Endodermal cell (in vitro differentiated cells): Measurements from ENCODE around the gene MRGPRX3. TPM values are rescaled to one million over a fixed set of nuclear protein-coding genes. Genes with fewer than 3 reads are reported as not detected.

Experiments
- DNase-seq: peaks from one replicate; pipeline ENCODE4 v3.0.0-alpha.2; 2017
- H3K27ac ChIP-seq: 2 replicates; pipeline ENCODE4 v1.5.1; 2013; ENCODE audit warnings: mild to moderate bottlenecking, low read depth, low read length, moderate library complexity
- H3K27me3 ChIP-seq: 2 replicates; pipeline ENCODE4 v1.6.1; 2013; ENCODE audit warnings: mild to moderate bottlenecking, low read length, moderate library complexity; ENCODE audit not compliant: insufficient read depth, control insufficient read depth, poor library complexity, severe bottlenecking
- H3K36me3 ChIP-seq: 2 replicates; pipeline ENCODE4 v1.7.0; 2013; ENCODE audit warnings: mild to moderate bottlenecking, low read length, moderate library complexity; ENCODE audit not compliant: control insufficient read depth, insufficient read depth
- H3K4me1 ChIP-seq: one replicate; pipeline ENCODE4 v1.7.0; 2013; ENCODE audit warnings: low read length; ENCODE audit not compliant: control insufficient read depth, insufficient read depth
- H3K4me3 ChIP-seq: 2 replicates; pipeline ENCODE4 v1.5.1; 2013; ENCODE audit warnings: mild to moderate bottlenecking, low read length, moderate library complexity
- H3K9ac ChIP-seq: 2 replicates; pipeline ENCODE4 v1.6.1; 2013; ENCODE audit warnings: mild to moderate bottlenecking, low read length, moderate library complexity; ENCODE audit not compliant: poor library complexity, severe bottlenecking; ENCODE audit errors: extremely low read depth
- H3K9me3 ChIP-seq: 2 replicates; pipeline ENCODE4 v1.6.1; 2013; ENCODE audit warnings: mild to moderate bottlenecking, low read length, moderate library complexity; ENCODE audit not compliant: control insufficient read depth
- H3K27ac Mint-ChIP-seq: 2 replicates; pipeline ENCODE4 v1.8.0; 2020; ENCODE audit warnings: mixed read lengths
- H3K27me3 Mint-ChIP-seq: 2 replicates; pipeline ENCODE4 v1.8.0; 2021; ENCODE audit warnings: mild to moderate bottlenecking, mixed read lengths; ENCODE audit not compliant: insufficient read depth
- H3K36me3 Mint-ChIP-seq: 2 replicates; pipeline ENCODE4 v1.8.0; 2020; ENCODE audit warnings: low read depth, mixed read lengths
- H3K4me1 Mint-ChIP-seq: 2 replicates; pipeline ENCODE4 v1.8.0; 2020; ENCODE audit warnings: mixed read lengths
- H3K4me3 Mint-ChIP-seq: 2 replicates; pipeline ENCODE4 v1.8.0; 2020; ENCODE audit warnings: mild to moderate bottlenecking, moderate library complexity, mixed read lengths
- H3K9me3 Mint-ChIP-seq: 2 replicates; pipeline ENCODE4 v1.8.0; 2020; ENCODE audit warnings: mild to moderate bottlenecking, mixed read lengths
- WGBS, 2 experiments: methylation state at CpG; one replicate each; pipeline versions ENCODE4 v1.1.5 to v1.1.7; 2013; ENCODE audit warnings: missing lambda C conversion rate in 2 of 2, mixed read lengths in 1 of 2; ENCODE audit not compliant: insufficient coverage in 1 of 2, insufficient read length in 1 of 2; 5-methylcytosine and 5-hydroxymethylcytosine counted together
- total RNA-seq, 2 donors: library from RNA; stranded (reverse); fragmentation: NEBNext Ultra II Directional in 1 of 2; extraction: Animal tissue kit (Norgen Biotek cat#: 25700) in 1 of 2; gene quantifications; 2 replicates in 1 of 2; 3 replicates in 1 of 2; pipeline ENCODE4 v1.2.1, GENCODE V29; 2021
- TF ChIP-seq, protein P1 (sequence below): fragments of 200-600 bp; sonication (generic); conservative IDR thresholded peaks from 2 replicates; pipeline ENCODE4 v1.5.0; 2021; ENCODE audit warnings: antibody characterized with exemption, mild to moderate bottlenecking

MRGPRX3 gene
- total RNA-seq, 2 donors from 2014 or later = not detected

GRCh38 chr11:18135308-18135707, 2.9 kb downstream of the MRGPRX3 start:
- no peak overlapping the region for H3K27ac ChIP-seq
- Mint-ChIP-seq H3K4me3 (no peak overlapping the region), H3K27me3 (peaks cover 19% of the 10 kb centered on the region)

DNA sequence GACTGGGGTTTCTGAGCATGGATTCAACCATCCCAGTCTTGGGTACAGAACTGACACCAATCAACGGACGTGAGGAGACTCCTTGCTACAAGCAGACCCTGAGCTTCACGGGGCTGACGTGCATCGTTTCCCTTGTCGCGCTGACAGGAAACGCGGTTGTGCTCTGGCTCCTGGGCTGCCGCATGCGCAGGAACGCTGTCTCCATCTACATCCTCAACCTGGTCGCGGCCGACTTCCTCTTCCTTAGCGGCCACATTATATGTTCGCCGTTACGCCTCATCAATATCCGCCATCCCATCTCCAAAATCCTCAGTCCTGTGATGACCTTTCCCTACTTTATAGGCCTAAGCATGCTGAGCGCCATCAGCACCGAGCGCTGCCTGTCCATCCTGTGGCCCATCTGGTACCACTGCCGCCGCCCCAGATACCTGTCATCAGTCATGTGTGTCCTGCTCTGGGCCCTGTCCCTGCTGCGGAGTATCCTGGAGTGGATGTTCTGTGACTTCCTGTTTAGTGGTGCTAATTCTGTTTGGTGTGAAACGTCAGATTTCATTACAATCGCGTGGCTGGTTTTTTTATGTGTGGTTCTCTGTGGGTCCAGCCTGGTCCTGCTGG, 4.9 kb downstream of the MRGPRX3 start:
- no peak overlapping the region for H3K4me3 Mint-ChIP-seq
- TF ChIP-seq, protein P1, sequence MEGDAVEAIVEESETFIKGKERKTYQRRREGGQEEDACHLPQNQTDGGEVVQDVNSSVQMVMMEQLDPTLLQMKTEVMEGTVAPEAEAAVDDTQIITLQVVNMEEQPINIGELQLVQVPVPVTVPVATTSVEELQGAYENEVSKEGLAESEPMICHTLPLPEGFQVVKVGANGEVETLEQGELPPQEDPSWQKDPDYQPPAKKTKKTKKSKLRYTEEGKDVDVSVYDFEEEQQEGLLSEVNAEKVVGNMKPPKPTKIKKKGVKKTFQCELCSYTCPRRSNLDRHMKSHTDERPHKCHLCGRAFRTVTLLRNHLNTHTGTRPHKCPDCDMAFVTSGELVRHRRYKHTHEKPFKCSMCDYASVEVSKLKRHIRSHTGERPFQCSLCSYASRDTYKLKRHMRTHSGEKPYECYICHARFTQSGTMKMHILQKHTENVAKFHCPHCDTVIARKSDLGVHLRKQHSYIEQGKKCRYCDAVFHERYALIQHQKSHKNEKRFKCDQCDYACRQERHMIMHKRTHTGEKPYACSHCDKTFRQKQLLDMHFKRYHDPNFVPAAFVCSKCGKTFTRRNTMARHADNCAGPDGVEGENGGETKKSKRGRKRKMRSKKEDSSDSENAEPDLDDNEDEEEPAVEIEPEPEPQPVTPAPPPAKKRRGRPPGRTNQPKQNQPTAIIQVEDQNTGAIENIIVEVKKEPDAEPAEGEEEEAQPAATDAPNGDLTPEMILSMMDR = no peak
- no peaks in the 10 kb centered on the region for H3K9me3 ChIP-seq
- no peak for DNase-seq
- H3K4me1 Mint-ChIP-seq = no peaks in the 10 kb centered on the region
- no peak overlapping the region for H3K27ac ChIP-seq
- peaks cover 3% of the 10 kb centered on the region for H3K9me3 Mint-ChIP-seq
- WGBS, 2 experiments = 88 to 93% methylated on average over 21 to 29 of the region's 29 CpGs
- peaks cover 3% of the 10 kb centered on the region for H3K27me3 ChIP-seq
- H3K36me3 ChIP-seq = no peaks in the 10 kb centered on the region
- no peaks in the 10 kb centered on the region for H3K36me3 Mint-ChIP-seq
- H3K4me3 ChIP-seq = no peak overlapping the region
- no peaks in the 10 kb centered on the region for H3K4me1 ChIP-seq
- no peak overlapping the region for H3K9ac ChIP-seq
- H3K27ac Mint-ChIP-seq = no peak overlapping the region
- H3K27me3 Mint-ChIP-seq = peaks cover 23% of the 10 kb centered on the region

More at GRCh38 chr11:18135308-18135707, 2.9 kb downstream of the MRGPRX3 start:
- TF ChIP-seq, protein P1 = no peak
- Histone ChIP-seq H3K27me3 (no peaks in the 10 kb centered on the region), H3K36me3 (no peaks in the 10 kb centered on the region), H3K9ac (no peak overlapping the region), H3K4me1 (no peaks in the 10 kb centered on the region), H3K9me3 (no peaks in the 10 kb centered on the region), H3K4me3 (no peak overlapping the region)
- H3K4me1 Mint-ChIP-seq = no peaks in the 10 kb centered on the region
- peaks cover 8% of the 10 kb centered on the region for H3K9me3 Mint-ChIP-seq
- no peaks in the 10 kb centered on the region for H3K36me3 Mint-ChIP-seq
- H3K27ac Mint-ChIP-seq = no peak overlapping the region
- 25 to 51% methylated on average over 2 of the region's 2 CpGs for WGBS, 2 experiments
- peak; percentile 59 for DNase-seq

GRCh38 chr11:18140145-18140544, 7.8 kb downstream of the MRGPRX3 start:
- Histone ChIP-seq H3K9ac (no peak overlapping the region), H3K36me3 (no peaks in the 10 kb centered on the region), H3K4me3 (no peak overlapping the region), H3K9me3 (no peaks in the 10 kb centered on the region), H3K27me3 (peaks cover 9% of the 10 kb centered on the region), H3K27ac (no peak overlapping the region), H3K4me1 (no peaks in the 10 kb centered on the region)
- 90 to 100% methylated on average over 2 of the region's 2 CpGs for WGBS, 2 experiments
- peaks cover 3% of the 10 kb centered on the region for H3K9me3 Mint-ChIP-seq
- no peak overlapping the region for H3K27ac Mint-ChIP-seq
- TF ChIP-seq, protein P1 = no peak
- H3K27me3 Mint-ChIP-seq = peaks cover 15% of the 10 kb centered on the region
- H3K36me3 Mint-ChIP-seq = no peaks in the 10 kb centered on the region
- no peaks in the 10 kb centered on the region for H3K4me1 Mint-ChIP-seq
- no peak for DNase-seq
- no peak overlapping the region for H3K4me3 Mint-ChIP-seq
